Natural killer cell treated with Interleukin-12 subunit alpha and Interleukin-12 subunit beta and Interleukin-15 and Interleukin-18, amount 100 ng/mL, for 72 hours (primary cell): ENCODE results near the gene MYLK. TPM values are rescaled to one million over a fixed set of nuclear protein-coding genes. Genes with fewer than 3 reads are reported as not detected.

Source experiments
- ATAC-seq, 2 donors: fragments of 150-1000 bp; cut with Tn5 transposase in 1 of 2; sonication (Bioruptor Pico), chemical (Tn5 transposase) in 1 of 2; 2 replicates each; pipeline ENCODE4 v1.10.0; 2021
- DNase-seq: peaks from one replicate; pipeline ENCODE4 v3.0.0; 2022; ENCODE audit warnings: low spot score
- H3K27ac Mint-ChIP-seq, 2 donors: 1 replicate in 1 of 2; 2 replicates in 1 of 2; pipeline ENCODE4 v1.8.0; 2022; ENCODE audit warnings: mixed read lengths in 2 of 2, mild to moderate bottlenecking in 1 of 2, moderate library complexity in 1 of 2
- H3K27me3 Mint-ChIP-seq, 2 donors: 1 replicate in 1 of 2; 2 replicates in 1 of 2; pipeline ENCODE4 v1.8.0; 2022; ENCODE audit warnings: mixed read lengths in 2 of 2
- H3K36me3 Mint-ChIP-seq: one replicate; pipeline ENCODE4 v1.8.0; 2022; ENCODE audit warnings: mixed read lengths
- H3K4me1 Mint-ChIP-seq, 2 donors: 1 replicate in 1 of 2; 2 replicates in 1 of 2; pipeline ENCODE4 v1.8.0; 2022; ENCODE audit warnings: low read depth in 2 of 2, mixed read lengths in 2 of 2, mild to moderate bottlenecking in 1 of 2
- H3K4me3 Mint-ChIP-seq: one replicate; pipeline ENCODE4 v1.8.0; 2022; ENCODE audit warnings: mixed read lengths
- H3K9me3 Mint-ChIP-seq: 2 replicates; pipeline ENCODE4 v1.8.0; 2022; ENCODE audit warnings: mixed read lengths
- total RNA-seq, 2 donors: library from RNA; stranded (reverse); gene quantifications; one replicate each; pipeline ENCODE4 v1.2.3, GENCODE V29; 2022

Gene MYLK
- total RNA-seq, 2 donors from 2014 or later: 0.12 to 0.14 TPM

DNA sequence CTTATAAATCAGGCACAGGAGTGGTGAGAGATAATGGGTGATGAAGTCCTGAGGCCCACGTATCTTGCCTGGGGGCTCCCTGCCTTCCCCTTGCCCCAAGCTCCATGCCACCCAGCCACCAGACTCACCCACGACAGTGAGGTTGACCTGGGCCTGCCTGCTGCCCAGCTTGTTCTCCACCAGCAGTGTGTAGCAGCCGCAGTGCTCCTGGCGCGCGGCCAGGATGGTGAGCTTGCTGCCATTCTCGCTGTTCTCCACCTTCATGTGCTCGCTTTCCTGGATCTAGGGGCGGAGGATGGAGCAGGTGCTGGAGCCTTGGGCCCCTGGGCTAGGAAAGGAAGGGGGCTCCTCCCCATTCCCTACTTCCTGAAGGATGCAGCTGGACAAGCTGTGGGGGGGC is 220.2 kb downstream of the MYLK start:
- Mint-ChIP-seq H3K4me1 (peaks cover 0 to 8% of the 10 kb centered on the region in 2 donors), H3K27ac (no peak overlapping the region), H3K4me3 (no peak overlapping the region), H3K9me3 (no peaks in the 10 kb centered on the region), H3K36me3 (no peaks in the 10 kb centered on the region), H3K27me3 (peaks cover 14 to 20% of the 10 kb centered on the region in 2 donors)
- ATAC-seq: no peak
- no peak for DNase-seq

GRCh38 chr3:123661973-123662372 is 222.2 kb downstream of the MYLK start:
- Mint-ChIP-seq H3K27ac (no peak overlapping the region), H3K36me3 (no peaks in the 10 kb centered on the region), H3K4me1 (peaks cover 0 to 3% of the 10 kb centered on the region in 2 donors), H3K4me3 (no peak overlapping the region), H3K9me3 (no peaks in the 10 kb centered on the region), H3K27me3 (peaks cover 11 to 13% of the 10 kb centered on the region in 2 donors)
- ATAC-seq (no peak), DNase-seq (no peak)

GRCh38 chr3:123660900-123661299 is 223.2 kb downstream of the MYLK start:
- H3K27ac Mint-ChIP-seq: no peak overlapping the region
- H3K36me3 Mint-ChIP-seq: no peaks in the 10 kb centered on the region
- DNase-seq (no peak), ATAC-seq (no peak)
- no peak overlapping the region for H3K4me3 Mint-ChIP-seq
- peaks cover 6 to 8% of the 10 kb centered on the region in 2 donors for H3K27me3 Mint-ChIP-seq
- no peaks in the 10 kb centered on the region for H3K4me1 Mint-ChIP-seq
- H3K9me3 Mint-ChIP-seq: no peaks in the 10 kb centered on the region

GRCh38 chr3:123660141-123660675 is 223.9 kb downstream of the MYLK start:
- Mint-ChIP-seq H3K9me3 (no peaks in the 10 kb centered on the region), H3K27me3 (peaks cover 6 to 8% of the 10 kb centered on the region in 2 donors), H3K36me3 (no peaks in the 10 kb centered on the region), H3K27ac (no peak overlapping the region), H3K4me1 (no peaks in the 10 kb centered on the region), H3K4me3 (no peak overlapping the region)
- ATAC-seq (no peak), DNase-seq (no peak)

- ATAC-seq: no peak
- Mint-ChIP-seq H3K9me3 (no peaks in the 10 kb centered on the region), H3K4me1 (no peaks in the 10 kb centered on the region), H3K27me3 (peaks cover 6 to 8% of the 10 kb centered on the region in 2 donors), H3K36me3 (no peaks in the 10 kb centered on the region), H3K27ac (no peak overlapping the region), H3K4me3 (no peak overlapping the region)
- DNase-seq: no peak
Observed at GRCh38 chr3:123658852-123659206, 225.3 kb downstream of the MYLK start.

DNA sequence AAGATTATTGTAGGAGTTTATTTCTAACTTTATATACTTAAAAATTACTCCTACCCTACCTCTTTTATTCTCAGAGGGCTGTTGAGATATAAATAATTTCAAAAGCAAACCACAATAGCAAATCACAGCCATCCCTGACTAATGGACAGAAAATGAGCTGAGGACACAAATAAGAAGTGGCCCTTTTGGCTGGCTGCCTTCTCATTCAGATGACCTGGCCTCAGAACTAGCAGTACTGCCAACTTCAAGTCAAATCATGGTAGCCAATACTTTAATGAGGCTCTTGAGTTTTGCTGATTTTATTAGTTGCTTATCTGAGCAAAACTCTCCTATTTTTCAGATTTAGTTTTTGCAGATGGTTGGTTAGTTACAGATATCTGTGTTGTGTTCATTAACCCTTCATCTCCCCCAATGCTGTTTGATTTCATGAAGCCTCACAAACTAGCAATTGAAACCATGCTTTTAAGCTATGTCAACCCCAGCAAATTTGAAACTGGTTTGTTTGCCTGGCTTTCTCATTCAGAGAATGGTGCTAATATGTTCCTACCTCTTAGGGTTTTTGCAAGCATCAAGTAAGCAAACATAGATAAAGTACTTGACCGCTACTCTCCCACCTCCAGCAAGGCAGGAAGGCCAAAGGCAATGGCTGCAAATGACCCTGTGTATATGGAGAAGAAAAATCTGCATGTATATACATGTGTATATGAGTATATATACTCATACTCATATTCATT is 225.8 kb downstream of the MYLK start:
- H3K27ac Mint-ChIP-seq: no peak overlapping the region
- H3K27me3 Mint-ChIP-seq: peaks cover 5 to 6% of the 10 kb centered on the region in 2 donors
- ATAC-seq (no peak), DNase-seq (no peak)
- no peaks in the 10 kb centered on the region for H3K4me1 Mint-ChIP-seq
- no peak overlapping the region for H3K4me3 Mint-ChIP-seq
- H3K36me3 Mint-ChIP-seq: no peaks in the 10 kb centered on the region
- no peaks in the 10 kb centered on the region for H3K9me3 Mint-ChIP-seq

DNA sequence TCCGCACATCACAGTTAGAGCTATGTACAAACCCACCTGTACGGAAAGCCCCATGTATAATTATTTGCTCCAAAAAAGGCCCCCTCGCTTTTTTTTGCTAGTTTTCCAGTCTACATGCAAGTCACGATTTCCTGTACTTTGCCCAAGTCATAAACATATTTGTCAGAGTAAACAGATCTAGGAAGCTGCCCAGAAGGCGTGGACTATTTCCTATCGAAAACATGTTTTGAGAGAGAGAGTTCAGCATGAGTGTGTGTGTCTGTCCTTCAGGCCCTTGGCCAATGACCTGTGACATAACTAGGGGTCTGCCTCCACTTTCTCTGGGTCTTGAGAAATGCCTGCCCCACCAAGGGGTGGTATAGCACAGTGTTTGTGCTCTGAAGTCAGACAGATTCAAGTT is 226.6 kb downstream of the MYLK start:
- peaks cover 0 to 2% of the 10 kb centered on the region in 2 donors for H3K27me3 Mint-ChIP-seq
- H3K4me3 Mint-ChIP-seq: no peak overlapping the region
- H3K36me3 Mint-ChIP-seq: no peaks in the 10 kb centered on the region
- no peaks in the 10 kb centered on the region for H3K9me3 Mint-ChIP-seq
- no peaks in the 10 kb centered on the region for H3K4me1 Mint-ChIP-seq
- H3K27ac Mint-ChIP-seq: no peak overlapping the region
- DNase-seq: no peak
- ATAC-seq: no peak

GRCh38 chr3:123657111-123657510 is 227.0 kb downstream of the MYLK start:
- Mint-ChIP-seq H3K9me3 (no peaks in the 10 kb centered on the region), H3K27me3 (peaks cover 0 to 2% of the 10 kb centered on the region in 2 donors), H3K27ac (no peak overlapping the region), H3K4me1 (no peaks in the 10 kb centered on the region), H3K36me3 (no peaks in the 10 kb centered on the region), H3K4me3 (no peak overlapping the region)
- no peak for DNase-seq
- no peak for ATAC-seq

DNA sequence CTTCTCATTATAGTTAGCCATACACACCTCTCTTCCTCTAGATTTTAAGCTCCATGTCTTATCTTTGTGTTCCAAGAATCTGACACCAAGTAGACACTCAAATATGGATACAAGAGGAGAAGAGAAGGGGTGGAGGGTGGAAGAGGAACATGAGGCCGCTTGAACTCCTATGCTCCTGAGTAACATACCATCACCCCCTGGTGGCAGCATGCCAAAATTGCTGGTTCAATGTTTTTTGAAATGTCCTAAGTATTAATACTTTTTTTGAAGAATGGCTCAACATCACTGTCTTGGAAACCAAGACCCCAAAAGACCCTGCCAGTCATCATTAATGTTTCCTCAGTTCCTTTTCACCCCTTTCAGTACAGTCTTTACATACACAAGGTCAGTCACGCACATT is 227.4 kb downstream of the MYLK start:
- Mint-ChIP-seq H3K27me3 (peaks cover 0 to 2% of the 10 kb centered on the region in 2 donors), H3K27ac (no peak overlapping the region), H3K9me3 (no peaks in the 10 kb centered on the region), H3K4me1 (no peaks in the 10 kb centered on the region), H3K4me3 (no peak overlapping the region), H3K36me3 (no peaks in the 10 kb centered on the region)
- DNase-seq (no peak), ATAC-seq (no peak)

GRCh38 chr3:123656274-123656673 is 227.9 kb downstream of the MYLK start:
- no peak overlapping the region for H3K4me3 Mint-ChIP-seq
- H3K9me3 Mint-ChIP-seq: no peaks in the 10 kb centered on the region
- H3K27ac Mint-ChIP-seq: no peak overlapping the region
- H3K27me3 Mint-ChIP-seq: peaks cover 0 to 2% of the 10 kb centered on the region in 2 donors
- ATAC-seq: no peak
- no peak for DNase-seq
- H3K4me1 Mint-ChIP-seq: no peaks in the 10 kb centered on the region
- no peaks in the 10 kb centered on the region for H3K36me3 Mint-ChIP-seq

DNA sequence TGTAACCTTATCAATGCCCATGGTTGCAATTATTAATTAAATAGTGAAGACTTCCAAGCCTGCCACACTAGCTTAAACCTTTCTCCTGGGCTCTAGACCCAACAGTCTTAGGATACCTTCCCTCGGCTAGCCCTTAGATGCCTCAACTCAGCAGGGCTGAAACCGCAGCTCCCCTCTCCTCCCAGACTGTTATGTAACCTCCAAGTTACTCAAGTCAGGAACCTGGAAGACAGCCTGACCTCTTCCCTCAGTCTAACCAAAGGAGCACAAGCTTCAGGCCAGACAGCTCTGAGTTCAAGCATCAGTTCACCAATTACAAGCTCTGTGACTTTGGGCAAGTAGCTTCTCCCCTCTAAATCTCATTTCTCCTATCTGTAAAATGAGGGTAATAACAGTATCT is 228.7 kb downstream of the MYLK start:
- Mint-ChIP-seq H3K4me1 (no peaks in the 10 kb centered on the region), H3K27ac (no peak overlapping the region), H3K9me3 (no peaks in the 10 kb centered on the region), H3K4me3 (no peak overlapping the region), H3K27me3 (peaks cover 0 to 2% of the 10 kb centered on the region in 2 donors), H3K36me3 (no peaks in the 10 kb centered on the region)
- DNase-seq (no peak), ATAC-seq (no peak)

GRCh38 chr3:123653221-123653682 is 230.9 kb downstream of the MYLK start:
- DNase-seq: no peak
- Mint-ChIP-seq H3K27me3 (no peaks in the 10 kb centered on the region), H3K4me1 (no peaks in the 10 kb centered on the region), H3K27ac (no peak overlapping the region), H3K9me3 (no peaks in the 10 kb centered on the region), H3K4me3 (no peak overlapping the region), H3K36me3 (no peaks in the 10 kb centered on the region)
- no peak for ATAC-seq

DNA sequence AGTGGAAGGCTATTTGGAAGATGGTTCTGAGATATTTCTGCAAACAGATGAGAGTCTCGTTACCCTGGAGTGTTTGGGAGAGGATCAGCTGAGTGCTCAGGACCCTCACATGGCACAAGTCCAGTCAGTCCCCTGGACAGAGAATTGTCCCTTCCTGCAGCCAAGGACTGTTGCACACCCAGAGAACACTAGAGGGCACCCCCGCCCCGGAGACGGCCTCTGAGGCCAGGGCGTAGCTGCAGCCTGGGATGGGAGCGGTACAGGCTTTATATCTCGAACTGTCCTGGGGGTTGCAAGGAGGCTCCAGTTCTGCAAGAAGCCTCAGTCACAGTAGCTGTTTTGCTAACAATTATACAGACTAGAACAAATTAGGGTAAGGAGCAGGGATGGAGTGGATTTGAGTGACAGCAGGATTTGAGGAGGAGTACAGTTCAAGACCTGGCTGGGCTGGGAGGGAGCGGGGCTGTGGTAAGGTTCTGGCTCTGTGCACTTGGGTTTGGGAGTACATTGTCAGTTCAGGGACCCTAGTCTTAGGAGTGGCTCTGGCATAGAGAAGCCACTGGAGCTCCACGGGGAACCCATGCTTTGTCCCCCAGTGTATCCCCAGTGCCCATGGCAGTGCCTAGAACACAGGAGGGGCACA is 231.7 kb downstream of the MYLK start:
- no peak overlapping the region for H3K4me3 Mint-ChIP-seq
- no peaks in the 10 kb centered on the region for H3K9me3 Mint-ChIP-seq
- no peaks in the 10 kb centered on the region for H3K27me3 Mint-ChIP-seq
- H3K4me1 Mint-ChIP-seq: no peaks in the 10 kb centered on the region
- DNase-seq (no peak), ATAC-seq (peak; percentile 56 to 74)
- H3K27ac Mint-ChIP-seq: no peak overlapping the region
- no peaks in the 10 kb centered on the region for H3K36me3 Mint-ChIP-seq
